H1 (cell line): ENCODE data around the gene MTFR1L. TPM values are rescaled to one million over a fixed set of nuclear protein-coding genes. Genes with fewer than 3 reads are reported as not detected.

Experiments
- CTCF ChIA-PET: fragments of 300-600 bp; sonication (Branson Sonifier 250); formaldehyde crosslinking; loops from one replicate; lab custom pipeline; 2021; ENCODE audit not compliant: partially characterized antibody; lab: Charles Lee
- POLR2A ChIA-PET: fragments of 300-600 bp; sonication (Branson Sonifier 250); formaldehyde crosslinking; loops from one replicate; lab custom pipeline; 2021; ENCODE audit warnings: inconsistent platforms; ENCODE audit not compliant: partially characterized antibody; lab: Charles Lee
- DNase-seq, 2 experiments: peaks; one replicate each; pipeline versions ENCODE4 v3.0.0 to v3.0.0-alpha.2; 2010 to 2022; ENCODE audit warnings: low spot score in 2 of 2, low read depth in 1 of 2, mixed read lengths in 1 of 2
- FAIRE-seq: peaks from 2 replicates; lab custom pipeline; 2011; peaks lifted over from hg19 to GRCh38; lab: Jason Lieb, UNC
- H2AFZ ChIP-seq: 2 replicates; pipeline ENCODE4 v1.8.1; 2012; ENCODE audit warnings: low read length, inconsistent platforms
- H2AK5ac ChIP-seq: 2 replicates; pipeline ENCODE4 v1.6.1; 2013; ENCODE audit warnings: low read depth, low read length
- H2BK120ac ChIP-seq: replicated peaks from 2 replicates; pipeline ENCODE3; 2013; ENCODE audit warnings: low read depth, low read length, inconsistent platforms
- H2BK12ac ChIP-seq: 2 replicates; pipeline ENCODE4 v1.6.1; 2013; ENCODE audit warnings: low read depth, low read length
- H2BK15ac ChIP-seq: 2 replicates; pipeline ENCODE4 v1.6.1; 2013; ENCODE audit warnings: low read length
- H2BK20ac ChIP-seq: 2 replicates; pipeline ENCODE4 v1.6.1; 2013; ENCODE audit warnings: low read length
- H2BK5ac ChIP-seq: 2 replicates; pipeline ENCODE4 v1.6.1; 2013; ENCODE audit warnings: low read depth, low read length
- H3K14ac ChIP-seq: 2 replicates; pipeline ENCODE4 v1.6.1; 2013; ENCODE audit warnings: inconsistent platforms; ENCODE audit not compliant: insufficient read length
- H3K18ac ChIP-seq: 2 replicates; pipeline ENCODE4 v1.6.1; 2013; ENCODE audit warnings: low read length; ENCODE audit errors: extremely low read depth
- H3K23ac ChIP-seq: 2 replicates; pipeline ENCODE4 v1.6.1; 2013; ENCODE audit warnings: inconsistent platforms; ENCODE audit not compliant: insufficient read length
- H3K23me2 ChIP-seq: 2 replicates; pipeline ENCODE4 v1.6.1; 2013; ENCODE audit warnings: low read depth, low read length
- H3K27ac ChIP-seq: 2 replicates; pipeline ENCODE4 v1.6.1; 2011; ENCODE audit warnings: low read depth, low read length, inconsistent platforms
- H3K27me3 ChIP-seq, 4 experiments: replicated peaks in 1 of 4; 1 replicate in 1 of 4; 2 replicates in 3 of 4; pipeline versions ENCODE4 v1.6.1 to v1.8.1; 2011 to 2013; ENCODE audit warnings: low read length in 3 of 4, mild to moderate bottlenecking in 3 of 4, inconsistent platforms in 2 of 4, mixed read lengths in 2 of 4, moderate library complexity in 1 of 4; ENCODE audit not compliant: control insufficient read depth in 3 of 4, insufficient read depth in 3 of 4; ENCODE audit errors: extremely low read depth in 1 of 4
- H3K36me3 ChIP-seq, 4 experiments: 2 replicates each; pipeline versions ENCODE4 v1.6.1 to v1.8.1; 2011 to 2013; ENCODE audit warnings: mild to moderate bottlenecking in 4 of 4, low read length in 3 of 4, moderate library complexity in 2 of 4, control low read depth in 1 of 4, inconsistent platforms in 1 of 4; ENCODE audit not compliant: insufficient read depth in 4 of 4, control insufficient read depth in 2 of 4
- H3K4ac ChIP-seq: replicated peaks from 2 replicates; pipeline ENCODE3; 2013; ENCODE audit warnings: low read length, low read depth, mixed read lengths, inconsistent platforms; ENCODE audit not compliant: insufficient read length
- H3K4me1 ChIP-seq, 4 experiments: replicated peaks in 1 of 4; 1 replicate in 1 of 4; 2 replicates in 3 of 4; pipeline versions ENCODE4 v1.6.1 to v1.8.1; 2011 to 2013; ENCODE audit warnings: low read length in 3 of 4, inconsistent platforms in 2 of 4, mixed read lengths in 1 of 4; ENCODE audit not compliant: insufficient read depth in 4 of 4, control insufficient read depth in 3 of 4
- H3K4me2 ChIP-seq, 2 experiments: 2 replicates each; pipeline versions ENCODE4 v1.6.1 to v1.8.1; 2011 to 2013; ENCODE audit warnings: low read depth in 2 of 2, low read length in 2 of 2, control low read depth in 1 of 2, inconsistent platforms in 1 of 2, mild to moderate bottlenecking in 1 of 2; ENCODE audit not compliant: insufficient read depth in 1 of 2
- H3K4me3 ChIP-seq, 4 experiments: fragments of 200-600, 300-600 bp in 1 of 4; sonication (generic), shearing (Covaris generic), sonication (Bioruptor Twin) in 1 of 4; 2 replicates each; pipeline versions ENCODE4 v1.5.1 to v1.8.1; 2011 to 2016; ENCODE audit warnings: low read length in 4 of 4, low read depth in 3 of 4, control low read depth in 2 of 4, inconsistent platforms in 2 of 4, mild to moderate bottlenecking in 2 of 4, mixed read lengths in 1 of 4, moderate library complexity in 1 of 4; ENCODE audit not compliant: insufficient read depth in 2 of 4; ENCODE audit errors: extremely low read depth in 1 of 4
- H3K56ac ChIP-seq: replicated peaks from 2 replicates; pipeline ENCODE3; 2013; ENCODE audit warnings: low read depth, mild to moderate bottlenecking, mixed read lengths, low read length, inconsistent platforms; ENCODE audit not compliant: insufficient read length
- H3K79me1 ChIP-seq: 2 replicates; pipeline ENCODE4 v1.6.1; 2013; ENCODE audit warnings: low read depth, low read length, control low read depth
- H3K79me2 ChIP-seq, 2 experiments: 2 replicates each; pipeline versions ENCODE4 v1.6.1 to v1.8.1; 2012 to 2013; ENCODE audit warnings: low read length in 2 of 2, mild to moderate bottlenecking in 2 of 2, inconsistent platforms in 1 of 2; ENCODE audit not compliant: insufficient read depth in 2 of 2, control insufficient read depth in 1 of 2
- H3K9ac ChIP-seq, 4 experiments: replicated peaks in 1 of 4; 1 replicate in 1 of 4; 2 replicates in 3 of 4; pipeline versions ENCODE4 v1.6.1 to v1.8.1; 2011 to 2013; ENCODE audit warnings: low read depth in 3 of 4, low read length in 3 of 4, control low read depth in 2 of 4, mild to moderate bottlenecking in 2 of 4, moderate library complexity in 2 of 4, inconsistent platforms in 1 of 4; ENCODE audit errors: extremely low read depth in 1 of 4
- H3K9me3 ChIP-seq, 2 experiments: 2 replicates each; pipeline versions ENCODE4 v1.6.1 to v1.8.1; 2012 to 2013; ENCODE audit warnings: mild to moderate bottlenecking in 2 of 2, moderate library complexity in 2 of 2, control low read depth in 1 of 2, inconsistent platforms in 1 of 2, low read depth in 1 of 2, low read length in 1 of 2, mixed read lengths in 1 of 2; ENCODE audit not compliant: insufficient read depth in 2 of 2
- H4K20me1 ChIP-seq, 2 experiments: replicated peaks in 1 of 2; 2 replicates each; pipeline versions ENCODE3 to v1.8.1; 2011 to 2013; ENCODE audit warnings: inconsistent platforms in 2 of 2, low read length in 2 of 2, mild to moderate bottlenecking in 1 of 2; ENCODE audit not compliant: insufficient read depth in 2 of 2, control insufficient read depth in 1 of 2
- H4K5ac ChIP-seq: 2 replicates; pipeline ENCODE4 v1.6.1; 2013; ENCODE audit warnings: low read length, low read depth, mixed read lengths, inconsistent platforms; ENCODE audit not compliant: insufficient read length
- H4K8ac ChIP-seq: 2 replicates; pipeline ENCODE4 v1.8.0; 2013; ENCODE audit warnings: mild to moderate bottlenecking, moderate library complexity, low read length, inconsistent platforms; ENCODE audit not compliant: insufficient read depth; ENCODE audit errors: extremely low read depth
- H4K91ac ChIP-seq: replicated peaks from 2 replicates; pipeline ENCODE3; 2013; ENCODE audit warnings: low read length, mixed read lengths, inconsistent platforms; ENCODE audit not compliant: insufficient read length
- BRCA1 ChIP-seq: IDR thresholded peaks from 2 replicates; pipeline ENCODE4 v1.6.1; 2012; ENCODE audit warnings: low read depth, low read length, improper control_type of control experiment
- CBX8 ChIP-seq: fragments of 300-800, 300-1000 bp; sonication (generic); IDR thresholded peaks from 2 replicates; pipeline ENCODE4 v1.7.1; 2016; ENCODE audit warnings: low read depth, low read length, borderline replicate concordance
- EGR1 ChIP-seq: IDR thresholded peaks from 2 replicates; pipeline ENCODE4 v1.6.1; 2011; ENCODE audit warnings: low read depth, low read length, borderline replicate concordance
- JUND ChIP-seq: IDR thresholded peaks from 2 replicates; pipeline ENCODE4 v1.6.1; 2011; ENCODE audit warnings: mild to moderate bottlenecking, improper control_type of control experiment, low read length
- KDM1A ChIP-seq: fragments of 200-600, 300-600 bp; sonication (generic); IDR thresholded peaks from 2 replicates; pipeline ENCODE4 v1.7.1; 2016; ENCODE audit warnings: mild to moderate bottlenecking, low read length, borderline replicate concordance
- SIN3A ChIP-seq, 2 experiments: IDR thresholded peaks in 1 of 2; conservative IDR thresholded peaks in 1 of 2; 2 replicates each; pipeline ENCODE4 v1.6.1; 2011 to 2012; ENCODE audit warnings: low read length in 2 of 2, improper control_type of control experiment in 1 of 2, low read depth in 1 of 2, mild to moderate bottlenecking in 1 of 2
- SP1 ChIP-seq: IDR thresholded peaks from 2 replicates; pipeline ENCODE4 v1.6.1; 2011; ENCODE audit warnings: low read depth, low read length
- TAF1 ChIP-seq: IDR thresholded peaks from 2 replicates; pipeline ENCODE4 v1.6.1; 2011; ENCODE audit warnings: mild to moderate bottlenecking, low read depth, low read length
- ZNF274 ChIP-seq: IDR thresholded peaks from 2 replicates; pipeline ENCODE4 v1.7.0; 2012; ENCODE audit warnings: low read length, borderline replicate concordance; ENCODE audit errors: extremely low read depth
- WGBS, 2 experiments: shearing (Covaris generic) in 1 of 2; methylation state at CpG; one replicate each; pipeline versions ENCODE4 v1.1.6 to v1.1.7; 2013 to 2015; ENCODE audit warnings: low lambda C conversion rate in 2 of 2, mixed read lengths in 2 of 2, inconsistent platforms in 1 of 2, low coverage in 1 of 2, missing lambda C conversion rate in 1 of 2; ENCODE audit not compliant: insufficient replicate concordance in 2 of 2, insufficient coverage in 1 of 2, insufficient read length in 1 of 2; ENCODE audit errors: extremely low coverage in 1 of 2, missing lambda C conversion rate in 1 of 2; 5-methylcytosine and 5-hydroxymethylcytosine counted together
- polyA plus RNA-seq, 7 experiments: library from polyadenylated mRNA; depleted of rRNA in 3 of 7; stranded (reverse) in 5 of 7; unstranded in 2 of 7; fragments of >200 nt in 5 of 7; fragments of 200-250 nt in 2 of 7; gene quantifications; 1 replicate in 5 of 7; 2 replicates in 1 of 7; 4 replicates in 1 of 7; pipeline versions ENCODE4 v1.2.1 to v1.2.3, GENCODE V29; 2011 to 2013; ENCODE audit warnings: missing spikeins in 2 of 7, mixed read lengths in 2 of 7
- total RNA-seq: library from RNA; stranded (reverse); fragmentation: NEBNext Ultra II Directional; extraction: Animal tissue kit (Norgen Biotek cat#: 25700); gene quantifications from 2 replicates; pipeline ENCODE4 v1.2.1, GENCODE V29; 2021
- TF ChIP-seq, protein P1 (sequence below): IDR thresholded peaks from 2 replicates; pipeline ENCODE4 v1.6.1; 2012; ENCODE audit warnings: low read length, inconsistent platforms
- TF ChIP-seq, protein P2 (sequence below): IDR thresholded peaks from 2 replicates; pipeline ENCODE4 v1.6.1; 2011; ENCODE audit warnings: low read depth, mild to moderate bottlenecking, low read length; ENCODE audit not compliant: insufficient read depth

The MTFR1L gene
- total and polyA plus RNA-seq, 2 of the 8 experiments (the other 6 are each of a cell fraction or from before 2014, with no cell fraction given): 20.8 to 23.1 TPM

DNA sequence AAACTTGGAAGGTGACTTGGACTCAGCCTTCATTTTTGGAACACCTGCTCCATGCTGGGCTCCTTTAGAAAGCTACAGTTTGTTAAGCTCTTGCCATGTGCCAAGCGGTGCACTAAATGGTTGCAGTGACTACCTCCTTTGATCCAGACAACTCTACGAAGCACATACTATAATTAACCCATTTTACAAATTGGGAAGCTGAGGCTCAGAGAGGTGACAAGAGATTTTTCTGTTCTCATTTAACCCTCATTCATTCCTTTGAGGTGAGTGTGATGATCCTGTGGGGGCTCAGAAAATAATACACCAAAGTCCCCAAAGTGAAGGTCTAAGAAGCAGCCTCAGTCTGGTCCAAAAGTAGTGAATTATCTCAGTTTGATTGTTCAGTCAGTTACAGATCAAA, 57.4 kb downstream of the MTFR1L start:
- no peak overlapping the region for H2BK120ac ChIP-seq
- no peak overlapping the region for H3K4ac ChIP-seq
- H3K36me3 ChIP-seq: no peaks in the 10 kb centered on the region
- H4K91ac ChIP-seq: no peak overlapping the region
- 89% methylated on average over 2 of the region's 2 CpGs; no CpG with 5 or more reads in 1 of the 2 experiments for WGBS, 2 experiments
- H3K27ac ChIP-seq: no peak overlapping the region
- CTCF ChIA-PET: interaction anchor here (0.8 to 4.0 kb wide), 4 partner anchors 11 to 26 kb away, joined by 3 to 25 read pairs (median 8); no protein-coding TSS in a partner anchor
- FAIRE-seq (no peak), DNase-seq (no peak)
- H3K56ac ChIP-seq: no peak overlapping the region
- H3K4me1 ChIP-seq: peaks cover 0 to 10% (median 8%) of the 10 kb centered on the region in 4 experiments; a peak in 5 of 7 replicates
- no peak overlapping the region for H3K9ac ChIP-seq
- peaks cover 0 to 3% (median 1%) of the 10 kb centered on the region in 4 experiments; a peak in 4 of 7 replicates for H3K27me3 ChIP-seq
- 0 out of 2 replicates have a peak, but pooled peaks cover 2% of the 10 kb centered on the region for H3K79me1 ChIP-seq
- no peak overlapping the region for H3K18ac ChIP-seq
- H2AFZ ChIP-seq: no peak overlapping the region
- H2BK15ac ChIP-seq: no peak overlapping the region
- no peak overlapping the region for H3K23ac ChIP-seq
- H3K9me3 ChIP-seq: no peaks in the 10 kb centered on the region
- no peak overlapping the region for H4K5ac ChIP-seq
- H3K4me2 ChIP-seq: no peak overlapping the region; a peak in 1 of 4 replicates
- no peak overlapping the region for H2BK12ac ChIP-seq
- no peak overlapping the region for H2BK5ac ChIP-seq
- no peak overlapping the region for H4K8ac ChIP-seq
- POLR2A ChIA-PET: interaction anchor here (0.6 to 4.1 kb wide), 5 partner anchors 10 to 446 kb away, joined by 3 to 29 read pairs (median 21); no protein-coding TSS in a partner anchor
- no peaks in the 10 kb centered on the region for H3K79me2 ChIP-seq
- no peak overlapping the region for H2AK5ac ChIP-seq
- H3K23me2 ChIP-seq: peaks cover 8% of the 10 kb centered on the region
- H3K4me3 ChIP-seq: no peak overlapping the region
- 0 out of 2 replicates have a peak overlapping the region, but pooled peaks have one; percentile 61 for H2BK20ac ChIP-seq
- H3K14ac ChIP-seq: no peak overlapping the region
- no peaks in the 10 kb centered on the region for H4K20me1 ChIP-seq
- TF ChIP-seq JUND (no peak), CBX8 (no peak), EGR1 (no peak), TAF1 (no peak), BRCA1 (no peak), KDM1A (no peak), SIN3A (conservative IDR thresholded peaks at IDR 0.05 in 1 of 2, IDR thresholded peaks at IDR 0.05 in 1 of 2; ENCODE audit: low read depth in 1 of 2, low read length in 2 of 2) (no peak), SP1 (no peak), ZNF274 (no peak)
- TF ChIP-seq, protein P1, sequence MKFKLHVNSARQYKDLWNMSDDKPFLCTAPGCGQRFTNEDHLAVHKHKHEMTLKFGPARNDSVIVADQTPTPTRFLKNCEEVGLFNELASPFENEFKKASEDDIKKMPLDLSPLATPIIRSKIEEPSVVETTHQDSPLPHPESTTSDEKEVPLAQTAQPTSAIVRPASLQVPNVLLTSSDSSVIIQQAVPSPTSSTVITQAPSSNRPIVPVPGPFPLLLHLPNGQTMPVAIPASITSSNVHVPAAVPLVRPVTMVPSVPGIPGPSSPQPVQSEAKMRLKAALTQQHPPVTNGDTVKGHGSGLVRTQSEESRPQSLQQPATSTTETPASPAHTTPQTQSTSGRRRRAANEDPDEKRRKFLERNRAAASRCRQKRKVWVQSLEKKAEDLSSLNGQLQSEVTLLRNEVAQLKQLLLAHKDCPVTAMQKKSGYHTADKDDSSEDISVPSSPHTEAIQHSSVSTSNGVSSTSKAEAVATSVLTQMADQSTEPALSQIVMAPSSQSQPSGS: no peak
- TF ChIP-seq, protein P2, sequence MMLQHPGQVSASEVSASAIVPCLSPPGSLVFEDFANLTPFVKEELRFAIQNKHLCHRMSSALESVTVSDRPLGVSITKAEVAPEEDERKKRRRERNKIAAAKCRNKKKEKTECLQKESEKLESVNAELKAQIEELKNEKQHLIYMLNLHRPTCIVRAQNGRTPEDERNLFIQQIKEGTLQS: no peak
